SK-N-SH (cell line): ENCODE results near the gene BRSK1. TPM values are rescaled to one million over a fixed set of nuclear protein-coding genes. Genes with fewer than 3 reads are reported as not detected.

ENCODE experiments used
- CTCF ChIA-PET: fragments of 300-600, 350-600 bp; formaldehyde crosslinking; extraction: SDS; loops from one replicate; lab custom pipeline; 2021; lab: Yijun Ruan, JAX
- POLR2A ChIA-PET: fragments of 350-600 bp; sonication (Branson Sonifier 250); formaldehyde crosslinking; extraction: SDS; loops from one replicate; lab custom pipeline; 2020; ENCODE audit warnings: antibody characterized with exemption, inconsistent platforms; lab: Yijun Ruan, JAX
- DNase-seq: peaks from one replicate; pipeline ENCODE4 v3.0.0; 2012
- H2AFZ ChIP-seq: fragments of 200-600 bp; sonication (generic); 2 replicates; pipeline ENCODE4 v1.8.1; 2016; ENCODE audit warnings: antibody characterized with exemption, mild to moderate bottlenecking, low read depth
- H3F3A ChIP-seq: fragments of 200-600 bp; sonication (generic); replicated peaks from 2 replicates; pipeline ENCODE3; 2016; ENCODE audit warnings: antibody characterized with exemption, mild to moderate bottlenecking; ENCODE audit not compliant: insufficient read depth
- H3K27ac ChIP-seq, 2 experiments: fragments of 200-500 bp in 1 of 2; fragments of 200-600 bp in 1 of 2; sonication (Bioruptor generic) in 1 of 2; sonication (generic), shearing (Covaris generic) in 1 of 2; 2 replicates each; pipeline versions ENCODE4 v1.5.1 to v1.6.1; 2014 to 2016; ENCODE audit warnings: low read depth in 2 of 2, inconsistent platforms in 1 of 2, low read length in 1 of 2, mild to moderate bottlenecking in 1 of 2, mixed read lengths in 1 of 2
- H3K27me3 ChIP-seq: fragments of 200-600 bp; sonication (generic), shearing (Covaris generic); 2 replicates; pipeline ENCODE4 v1.6.1; 2016; ENCODE audit warnings: mixed run types; ENCODE audit not compliant: insufficient read depth
- H3K36me3 ChIP-seq, 2 experiments: fragments of 200-500 bp in 1 of 2; fragments of 200-600 bp in 1 of 2; sonication (Bioruptor generic) in 1 of 2; sonication (generic) in 1 of 2; replicated peaks in 1 of 2; 2 replicates each; pipeline versions ENCODE3 to v1.5.1; 2014 to 2016; ENCODE audit warnings: low read length in 1 of 2, mild to moderate bottlenecking in 1 of 2; ENCODE audit not compliant: insufficient read depth in 2 of 2, control insufficient read depth in 1 of 2
- H3K4me1 ChIP-seq, 2 experiments: fragments of 200-500 bp in 1 of 2; fragments of 200-600 bp in 1 of 2; sonication (Bioruptor generic) in 1 of 2; sonication (generic), shearing (Covaris generic) in 1 of 2; 2 replicates each; pipeline versions ENCODE4 v1.5.1 to v1.6.1; 2014 to 2016; ENCODE audit warnings: low read depth in 1 of 2, low read length in 1 of 2, mixed run types in 1 of 2; ENCODE audit not compliant: insufficient read depth in 2 of 2, control insufficient read depth in 1 of 2
- H3K4me2 ChIP-seq: fragments of 200-600 bp; sonication (generic), shearing (Covaris generic); 2 replicates; pipeline ENCODE4 v1.6.1; 2017; ENCODE audit warnings: mixed run types
- H3K4me3 ChIP-seq, 2 experiments: fragments of 200-500 bp in 1 of 2; fragments of 200-600 bp in 1 of 2; sonication (Bioruptor generic) in 1 of 2; sonication (generic), shearing (Covaris generic) in 1 of 2; 2 replicates each; pipeline versions ENCODE4 v1.5.1 to v1.8.1; 2014 to 2016; ENCODE audit warnings: low read depth in 2 of 2, inconsistent platforms in 1 of 2, low read length in 1 of 2, mild to moderate bottlenecking in 1 of 2, mixed read lengths in 1 of 2, moderate library complexity in 1 of 2
- H3K79me2 ChIP-seq: fragments of 200-600 bp; sonication (generic); 2 replicates; pipeline ENCODE4 v1.8.1; 2017; ENCODE audit warnings: mild to moderate bottlenecking; ENCODE audit not compliant: insufficient read depth
- H3K9ac ChIP-seq: fragments of 200-600 bp; sonication (generic); 2 replicates; pipeline ENCODE4 v1.6.1; 2017; ENCODE audit warnings: mixed run types
- H3K9me2 ChIP-seq: fragments of 200-600 bp; sonication (generic); 2 replicates; pipeline ENCODE4 v1.6.1; 2017; ENCODE audit warnings: mixed run types
- H3K9me3 ChIP-seq: fragments of 200-600 bp; sonication (generic); 2 replicates; pipeline ENCODE4 v1.6.1; 2017; ENCODE audit warnings: mixed run types, mild to moderate bottlenecking, moderate library complexity
- H4K20me1 ChIP-seq: fragments of 200-600 bp; sonication (generic); 2 replicates; pipeline ENCODE4 v1.6.1; 2017; ENCODE audit warnings: mild to moderate bottlenecking, mixed run types; ENCODE audit not compliant: insufficient read depth
- ELF1 ChIP-seq: IDR thresholded peaks from 2 replicates; pipeline ENCODE4 v1.4.0; 2012
- IRF3 ChIP-seq: fragments of 150-350 bp; IDR thresholded peaks from 2 replicates; pipeline ENCODE4 v1.6.1; 2016; ENCODE audit warnings: mild to moderate bottlenecking, low read depth, low read length
- MXI1 ChIP-seq: IDR thresholded peaks from 2 replicates; pipeline ENCODE4 v1.6.1; 2012; ENCODE audit warnings: mild to moderate bottlenecking, low read depth, low read length, improper control_type of control experiment
- NFIC ChIP-seq: IDR thresholded peaks from 2 replicates; pipeline ENCODE4 v1.4.0; 2012; ENCODE audit warnings: borderline replicate concordance
- POLR2AphosphoS5 ChIP-seq: IDR thresholded peaks from 2 replicates; pipeline ENCODE4 v1.6.1; 2012; ENCODE audit warnings: low read depth, low read length
- SMC3 ChIP-seq: IDR thresholded peaks from 2 replicates; pipeline ENCODE4 v1.6.1; 2012; ENCODE audit warnings: low read depth, low read length, improper control_type of control experiment
- TAF1 ChIP-seq: IDR thresholded peaks from 2 replicates; pipeline ENCODE4 v1.6.1; 2012; ENCODE audit warnings: low read depth, mild to moderate bottlenecking, low read length, moderate library complexity, borderline replicate concordance
- YY1 ChIP-seq: IDR thresholded peaks from 2 replicates; pipeline ENCODE4 v1.4.0; 2012; ENCODE audit warnings: low read depth, mild to moderate bottlenecking
- WGBS: methylation state at CpG from one replicate; pipeline ENCODE4 v1.1.6; 2017; ENCODE audit warnings: low lambda C conversion rate; 5-methylcytosine and 5-hydroxymethylcytosine counted together
- polyA plus RNA-seq, 3 experiments: library from polyadenylated mRNA; depleted of rRNA; stranded (reverse); fragments of >200 nt; gene quantifications; 2 replicates each; pipeline ENCODE4 v1.2.3, GENCODE V29; 2012
- TF ChIP-seq, protein P1 (sequence below): IDR thresholded peaks from 2 replicates; pipeline ENCODE4 v1.6.1; 2012; ENCODE audit warnings: mild to moderate bottlenecking, low read depth, low read length, moderate library complexity

The BRSK1 gene
- polyA plus RNA-seq, 1 of the 3 experiments (the other 2 are of a cell fraction) = 49.7 TPM

GRCh38 chr19:55345818-55346724 is 62.3 kb downstream of the BRSK1 start:
- H3K27ac ChIP-seq = peak overlapping the region in 1 of 2 experiments; percentile 85; a peak in 1 of 4 replicates
- H3K27me3 ChIP-seq = no peaks in the 10 kb centered on the region
- POLR2A ChIA-PET = no interaction called here
- peaks cover 6% of the 10 kb centered on the region for H3F3A ChIP-seq
- no peak overlapping the region for H2AFZ ChIP-seq
- no peaks in the 10 kb centered on the region for H4K20me1 ChIP-seq
- H3K9me2 ChIP-seq = no peaks in the 10 kb centered on the region
- CTCF ChIA-PET = interaction anchor here (0.8 to 1.3 kb wide), 4 partner anchors 37 to 158 kb away, joined by 3 to 4 read pairs (median 4); partner anchors contain the start of gene TMEM238
- no peak overlapping the region for H3K9ac ChIP-seq
- no peak overlapping the region for H3K4me2 ChIP-seq
- H3K36me3 ChIP-seq = peaks cover 0 to 4% of the 10 kb centered on the region in 2 experiments
- H3K4me1 ChIP-seq = peaks cover 0 to 38% of the 10 kb centered on the region in 2 experiments; a peak in 1 of 4 replicates
- no peaks in the 10 kb centered on the region for H3K9me3 ChIP-seq
- no peak overlapping the region for H3K4me3 ChIP-seq
- no peaks in the 10 kb centered on the region for H3K79me2 ChIP-seq
- peak; percentile 51 for DNase-seq
- WGBS = 91% methylated on average over 24 of the region's 43 CpGs
- TF ChIP-seq IRF3 (no peak), ELF1 (no peak), NFIC (peak; percentile 42; the same call in 1 of the 2 replicates)

- Histone ChIP-seq H3K4me2 (no peak overlapping the region), H3K9me2 (no peaks in the 10 kb centered on the region), H4K20me1 (no peaks in the 10 kb centered on the region), H3K27me3 (no peaks in the 10 kb centered on the region), H3K79me2 (no peaks in the 10 kb centered on the region), H3K9me3 (no peaks in the 10 kb centered on the region), H3K27ac (no peak overlapping the region), H3F3A (peaks cover 6% of the 10 kb centered on the region), H2AFZ (no peak overlapping the region), H3K4me1 (peaks cover 0 to 31% of the 10 kb centered on the region in 2 experiments; a peak in 1 of 4 replicates), H3K9ac (no peak overlapping the region), H3K4me3 (no peak overlapping the region), H3K36me3 (peaks cover 0 to 4% of the 10 kb centered on the region in 2 experiments)
- TF ChIP-seq YY1 (no peak), ELF1 (no peak), POLR2AphosphoS5 (no peak), IRF3 (no peak), TAF1 (no peak), MXI1 (no peak), SMC3 (no peak)
- TF ChIP-seq, protein P1, sequence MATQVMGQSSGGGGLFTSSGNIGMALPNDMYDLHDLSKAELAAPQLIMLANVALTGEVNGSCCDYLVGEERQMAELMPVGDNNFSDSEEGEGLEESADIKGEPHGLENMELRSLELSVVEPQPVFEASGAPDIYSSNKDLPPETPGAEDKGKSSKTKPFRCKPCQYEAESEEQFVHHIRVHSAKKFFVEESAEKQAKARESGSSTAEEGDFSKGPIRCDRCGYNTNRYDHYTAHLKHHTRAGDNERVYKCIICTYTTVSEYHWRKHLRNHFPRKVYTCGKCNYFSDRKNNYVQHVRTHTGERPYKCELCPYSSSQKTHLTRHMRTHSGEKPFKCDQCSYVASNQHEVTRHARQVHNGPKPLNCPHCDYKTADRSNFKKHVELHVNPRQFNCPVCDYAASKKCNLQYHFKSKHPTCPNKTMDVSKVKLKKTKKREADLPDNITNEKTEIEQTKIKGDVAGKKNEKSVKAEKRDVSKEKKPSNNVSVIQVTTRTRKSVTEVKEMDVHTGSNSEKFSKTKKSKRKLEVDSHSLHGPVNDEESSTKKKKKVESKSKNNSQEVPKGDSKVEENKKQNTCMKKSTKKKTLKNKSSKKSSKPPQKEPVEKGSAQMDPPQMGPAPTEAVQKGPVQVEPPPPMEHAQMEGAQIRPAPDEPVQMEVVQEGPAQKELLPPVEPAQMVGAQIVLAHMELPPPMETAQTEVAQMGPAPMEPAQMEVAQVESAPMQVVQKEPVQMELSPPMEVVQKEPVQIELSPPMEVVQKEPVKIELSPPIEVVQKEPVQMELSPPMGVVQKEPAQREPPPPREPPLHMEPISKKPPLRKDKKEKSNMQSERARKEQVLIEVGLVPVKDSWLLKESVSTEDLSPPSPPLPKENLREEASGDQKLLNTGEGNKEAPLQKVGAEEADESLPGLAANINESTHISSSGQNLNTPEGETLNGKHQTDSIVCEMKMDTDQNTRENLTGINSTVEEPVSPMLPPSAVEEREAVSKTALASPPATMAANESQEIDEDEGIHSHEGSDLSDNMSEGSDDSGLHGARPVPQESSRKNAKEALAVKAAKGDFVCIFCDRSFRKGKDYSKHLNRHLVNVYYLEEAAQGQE = no peak
- ChIA-PET CTCF (interaction anchor here (0.8 to 1.3 kb wide), 3 partner anchors 37 to 157 kb away, joined by 4 read pairs; partner anchors contain the start of gene TMEM238), POLR2A (no interaction called here)
- WGBS = 98% methylated on average over 41 of the region's 41 CpGs
- DNase-seq = no peak
Measured at GRCh38 chr19:55346725-55347441, 63.1 kb downstream of the BRSK1 start.
